A673 (cell line): ENCODE measurements around the gene HNRNPUL1.

Experiments
- EZH2 ChIP-seq: fragments of 200-600 bp; sonication (generic); IDR thresholded peaks from 2 replicates; pipeline ENCODE4 v1.6.1; 2017; ENCODE audit warnings: borderline replicate concordance, low read depth, mild to moderate bottlenecking, mixed read lengths, antibody characterized with exemption, low read length; ENCODE audit not compliant: poor library complexity, severe bottlenecking
- TF ChIP-seq, protein P1 (sequence below): fragments of 300-800, 200-600 bp; sonication (generic); conservative IDR thresholded peaks from 2 replicates; pipeline ENCODE4 v1.5.1; 2017; ENCODE audit warnings: low read depth, mild to moderate bottlenecking, antibody characterized with exemption, low read length, moderate library complexity, mixed read lengths

DNA sequence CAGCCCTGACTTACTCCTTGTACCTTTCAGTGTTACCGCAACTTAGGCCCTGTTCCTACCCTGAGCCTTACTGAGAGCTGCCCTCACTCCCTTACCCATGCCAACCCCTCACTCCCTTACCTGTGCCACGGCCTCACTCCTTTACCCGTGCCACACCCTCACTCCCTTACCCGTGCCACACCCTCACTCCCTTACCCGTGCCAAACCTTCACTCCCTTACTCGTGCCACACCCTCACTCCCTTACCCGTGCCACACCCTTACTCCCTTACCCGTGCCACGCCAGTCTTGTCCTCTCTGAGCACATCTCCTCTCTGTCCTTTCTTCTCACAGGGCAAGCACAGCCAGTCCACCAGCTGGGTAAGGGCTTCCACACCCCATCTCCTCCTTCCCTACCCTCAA lies 24.8 kb upstream of the HNRNPUL1 start:
- TF ChIP-seq, protein P1, sequence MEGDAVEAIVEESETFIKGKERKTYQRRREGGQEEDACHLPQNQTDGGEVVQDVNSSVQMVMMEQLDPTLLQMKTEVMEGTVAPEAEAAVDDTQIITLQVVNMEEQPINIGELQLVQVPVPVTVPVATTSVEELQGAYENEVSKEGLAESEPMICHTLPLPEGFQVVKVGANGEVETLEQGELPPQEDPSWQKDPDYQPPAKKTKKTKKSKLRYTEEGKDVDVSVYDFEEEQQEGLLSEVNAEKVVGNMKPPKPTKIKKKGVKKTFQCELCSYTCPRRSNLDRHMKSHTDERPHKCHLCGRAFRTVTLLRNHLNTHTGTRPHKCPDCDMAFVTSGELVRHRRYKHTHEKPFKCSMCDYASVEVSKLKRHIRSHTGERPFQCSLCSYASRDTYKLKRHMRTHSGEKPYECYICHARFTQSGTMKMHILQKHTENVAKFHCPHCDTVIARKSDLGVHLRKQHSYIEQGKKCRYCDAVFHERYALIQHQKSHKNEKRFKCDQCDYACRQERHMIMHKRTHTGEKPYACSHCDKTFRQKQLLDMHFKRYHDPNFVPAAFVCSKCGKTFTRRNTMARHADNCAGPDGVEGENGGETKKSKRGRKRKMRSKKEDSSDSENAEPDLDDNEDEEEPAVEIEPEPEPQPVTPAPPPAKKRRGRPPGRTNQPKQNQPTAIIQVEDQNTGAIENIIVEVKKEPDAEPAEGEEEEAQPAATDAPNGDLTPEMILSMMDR, result no peak
- no peak for TF ChIP-seq EZH2
